ENCODE data around the gene EXOSC10. TPM values are rescaled to one million over a fixed set of nuclear protein-coding genes. Genes with fewer than 3 reads are reported as not detected.

EXOSC10 gene
- total and polyA plus RNA-seq, 2 of the 4 experiments (the other 2 are of a cell fraction): 64.5 to 66.0 TPM

DNA sequence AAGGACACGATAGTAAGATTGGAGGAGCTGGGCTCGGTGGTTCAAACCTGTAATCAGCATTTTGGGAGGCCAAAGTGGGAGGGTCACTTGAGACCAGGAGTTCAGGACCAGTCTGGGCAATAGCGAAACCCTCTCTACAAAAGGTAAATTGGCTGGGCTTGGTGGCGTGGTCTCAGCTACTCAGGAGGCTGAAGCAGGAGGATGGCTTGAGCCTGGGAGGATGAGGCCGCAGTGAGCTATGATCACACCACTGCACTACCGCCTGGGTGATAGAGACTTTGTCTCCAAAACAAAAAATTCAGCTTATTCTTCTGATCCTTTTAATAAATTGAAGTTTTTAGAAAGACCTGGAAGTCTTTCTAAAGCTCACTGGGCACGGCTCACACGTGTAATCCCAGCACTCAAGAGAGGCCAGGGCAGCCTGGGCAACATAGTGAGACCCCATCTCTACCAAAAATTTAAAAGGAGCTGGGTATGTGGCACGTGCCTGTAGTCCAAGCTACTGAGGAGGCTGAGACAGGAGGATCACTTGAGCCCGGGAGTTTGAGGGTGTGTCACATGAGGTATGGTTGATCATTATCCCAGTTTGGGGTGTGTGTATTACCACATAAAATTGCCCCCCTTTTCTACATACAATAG, 67.9 kb downstream of the EXOSC10 start:
- no peak overlapping the region for H4K8ac ChIP-seq (ENCODE audit: low read depth in 2 of 2, low read length in 2 of 2)
- ChIA-PET CTCF (interaction anchor here (0.7 kb wide), 1 partner anchor 181 kb away, joined by 4 read pairs; no protein-coding TSS in a partner anchor), POLR2A (ENCODE audit: unreplicated experiment) (no interaction called here)
- no peak overlapping the region for H4K5ac ChIP-seq (ENCODE audit: low read depth, low read length)
- H3K4ac ChIP-seq (ENCODE audit: low read depth, low read length): no peak overlapping the region
- ATAC-seq (ENCODE audit: low read depth): no peak
- H3K27me3 ChIP-seq (ENCODE audit: control insufficient read depth, insufficient read depth, low read length): no peaks in the 10 kb centered on the region
- BruUV-seq (replicated peaks): no TSS peak
- intact Hi-C loops (cut with micrococcal nuclease) (no loop called here), in situ Hi-C loops (cut with MboI; ENCODE audit: low sequenced_read_pairs) (loop anchor here (10.0 kb wide), 1 partner anchor 613 kb away; no protein-coding TSS in a partner anchor), dilution Hi-C loops (cut with HindIII; ENCODE audit: low sequenced_read_pairs, unreplicated experiment) (no loop called here)
- H3K27ac ChIP-seq (ENCODE audit: insufficient read depth, low read length): no peak overlapping the region
- H3K23ac ChIP-seq (ENCODE audit: low read depth, low read length): no peak overlapping the region
- H4K20me1 ChIP-seq (ENCODE audit: insufficient read depth, low read length): peaks cover 3% of the 10 kb centered on the region
- H2BK15ac ChIP-seq (ENCODE audit: low read depth, low read length): no peak overlapping the region
- H3K14ac ChIP-seq (replicated peaks; ENCODE audit: low read depth, low read length): no peak overlapping the region
- H2AFZ ChIP-seq (replicated peaks; ENCODE audit: low read length, poor library complexity): no peak overlapping the region
- no CpG with 5 or more reads among the region's 10 CpGs for WGBS, 2 experiments (ENCODE audit: extremely low coverage in 2 of 2, insufficient read length in 1 of 2)
- DNase-seq: no peak
- H3K4me3 ChIP-seq (ENCODE audit: insufficient read depth, low read depth, low read length): no peak overlapping the region
- H4K91ac ChIP-seq (ENCODE audit: insufficient read depth, low read depth, low read length): no peak overlapping the region
- no peaks in the 10 kb centered on the region for H3K9me3 ChIP-seq (ENCODE audit: control insufficient read depth, insufficient read depth, low read length)
- no peak overlapping the region for H3K9ac ChIP-seq (ENCODE audit: low read depth, low read length)
- H2BK5ac ChIP-seq (ENCODE audit: low read depth, low read length, poor library complexity, severe bottlenecking): no peak overlapping the region
- H2AK9ac ChIP-seq (replicated peaks; ENCODE audit: low read depth, low read length, poor library complexity): no peak overlapping the region
- TF ChIP-seq POLR2A (IDR thresholded peaks at IDR 0.05; ENCODE audit: low read depth, low read length): no peak
- no peak for TF ChIP-seq MAFK (IDR thresholded peaks at IDR 0.05; ENCODE audit: low read depth, low read length)
- no peak for TF ChIP-seq MXI1 (IDR thresholded peaks at IDR 0.05; ENCODE audit: borderline replicate concordance, low read depth, low read length)
- no peak for TF ChIP-seq MAZ (IDR thresholded peaks at IDR 0.05; ENCODE audit: borderline replicate concordance, low read depth, low read length)
- no peak for TF ChIP-seq RFX5 (IDR thresholded peaks at IDR 0.05; ENCODE audit: low read depth, low read length)
- TF ChIP-seq NFE2L2 (IDR thresholded peaks at IDR 0.05; ENCODE audit: low read depth, low read length): no peak
- no peak for TF ChIP-seq CHD1 (IDR thresholded peaks at IDR 0.05; ENCODE audit: low read depth, low read length)
- no peak for TF ChIP-seq CEBPB (IDR thresholded peaks at IDR 0.05; ENCODE audit: low read depth, low read length)
- TF ChIP-seq BHLHE40 (IDR thresholded peaks at IDR 0.05; ENCODE audit: low read depth, low read length): no peak
- no peak for TF ChIP-seq RAD21 (IDR thresholded peaks at IDR 0.05; ENCODE audit: low read length)
- no peak for TF ChIP-seq RCOR1 (IDR thresholded peaks at IDR 0.05; ENCODE audit: insufficient replicate concordance, low read length)
- TF ChIP-seq, protein P1, sequence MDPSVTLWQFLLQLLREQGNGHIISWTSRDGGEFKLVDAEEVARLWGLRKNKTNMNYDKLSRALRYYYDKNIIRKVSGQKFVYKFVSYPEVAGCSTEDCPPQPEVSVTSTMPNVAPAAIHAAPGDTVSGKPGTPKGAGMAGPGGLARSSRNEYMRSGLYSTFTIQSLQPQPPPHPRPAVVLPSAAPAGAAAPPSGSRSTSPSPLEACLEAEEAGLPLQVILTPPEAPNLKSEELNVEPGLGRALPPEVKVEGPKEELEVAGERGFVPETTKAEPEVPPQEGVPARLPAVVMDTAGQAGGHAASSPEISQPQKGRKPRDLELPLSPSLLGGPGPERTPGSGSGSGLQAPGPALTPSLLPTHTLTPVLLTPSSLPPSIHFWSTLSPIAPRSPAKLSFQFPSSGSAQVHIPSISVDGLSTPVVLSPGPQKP (IDR thresholded peaks at IDR 0.05; ENCODE audit: borderline replicate concordance, low read depth, low read length): no peak
- no peak for TF ChIP-seq SMC3 (IDR thresholded peaks at IDR 0.05; ENCODE audit: low read depth, low read length)
- no peak for TF ChIP-seq FOS (IDR thresholded peaks at IDR 0.05; ENCODE audit: low read depth, low read length)
- TF ChIP-seq, protein P2, sequence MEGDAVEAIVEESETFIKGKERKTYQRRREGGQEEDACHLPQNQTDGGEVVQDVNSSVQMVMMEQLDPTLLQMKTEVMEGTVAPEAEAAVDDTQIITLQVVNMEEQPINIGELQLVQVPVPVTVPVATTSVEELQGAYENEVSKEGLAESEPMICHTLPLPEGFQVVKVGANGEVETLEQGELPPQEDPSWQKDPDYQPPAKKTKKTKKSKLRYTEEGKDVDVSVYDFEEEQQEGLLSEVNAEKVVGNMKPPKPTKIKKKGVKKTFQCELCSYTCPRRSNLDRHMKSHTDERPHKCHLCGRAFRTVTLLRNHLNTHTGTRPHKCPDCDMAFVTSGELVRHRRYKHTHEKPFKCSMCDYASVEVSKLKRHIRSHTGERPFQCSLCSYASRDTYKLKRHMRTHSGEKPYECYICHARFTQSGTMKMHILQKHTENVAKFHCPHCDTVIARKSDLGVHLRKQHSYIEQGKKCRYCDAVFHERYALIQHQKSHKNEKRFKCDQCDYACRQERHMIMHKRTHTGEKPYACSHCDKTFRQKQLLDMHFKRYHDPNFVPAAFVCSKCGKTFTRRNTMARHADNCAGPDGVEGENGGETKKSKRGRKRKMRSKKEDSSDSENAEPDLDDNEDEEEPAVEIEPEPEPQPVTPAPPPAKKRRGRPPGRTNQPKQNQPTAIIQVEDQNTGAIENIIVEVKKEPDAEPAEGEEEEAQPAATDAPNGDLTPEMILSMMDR (conservative IDR thresholded peaks at IDR 0.05; ENCODE audit: low read depth, low read length): no peak
- TF ChIP-seq, protein P3, sequence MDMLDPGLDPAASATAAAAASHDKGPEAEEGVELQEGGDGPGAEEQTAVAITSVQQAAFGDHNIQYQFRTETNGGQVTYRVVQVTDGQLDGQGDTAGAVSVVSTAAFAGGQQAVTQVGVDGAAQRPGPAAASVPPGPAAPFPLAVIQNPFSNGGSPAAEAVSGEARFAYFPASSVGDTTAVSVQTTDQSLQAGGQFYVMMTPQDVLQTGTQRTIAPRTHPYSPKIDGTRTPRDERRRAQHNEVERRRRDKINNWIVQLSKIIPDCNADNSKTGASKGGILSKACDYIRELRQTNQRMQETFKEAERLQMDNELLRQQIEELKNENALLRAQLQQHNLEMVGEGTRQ (IDR thresholded peaks at IDR 0.05; ENCODE audit: low read depth, low read length): no peak
- H3K56ac ChIP-seq (ENCODE audit: extremely low read depth, insufficient read depth, low read length): no peak overlapping the region
- no peak overlapping the region for H3K18ac ChIP-seq (ENCODE audit: low read depth, low read length)
- H2BK120ac ChIP-seq (ENCODE audit: low read depth, low read length): no peak overlapping the region
- H3K79me1 ChIP-seq (ENCODE audit: low read depth in 1 of 2, low read length in 2 of 2): peaks cover 3 to 4% of the 10 kb centered on the region in 2 experiments; a peak in 2 of 4 replicates
- H2AK5ac ChIP-seq (ENCODE audit: low read depth, low read length): no peak overlapping the region
- no peak overlapping the region for H2BK20ac ChIP-seq (ENCODE audit: low read depth, low read length)
- H3K4me2 ChIP-seq (ENCODE audit: low read depth, low read length): no peak overlapping the region
- no peaks in the 10 kb centered on the region for H3K4me1 ChIP-seq (ENCODE audit: control insufficient read depth, insufficient read depth, low read length)
- H3K36me3 ChIP-seq (ENCODE audit: control insufficient read depth, insufficient read depth, low read length): peaks cover 12% of the 10 kb centered on the region
- no peaks in the 10 kb centered on the region for H3K9me1 ChIP-seq (ENCODE audit: insufficient read depth, low read length)

Measured in IMR-90 (cell line).